Stimulated activated CD4-positive, alpha-beta T cell treated with anti-CD3 and anti-CD28 coated beads, Interleukin-12 subunit alpha, Interleukin-12 subunit beta, amount 100 ng/mL, for 48 hours (primary cell): ENCODE data around the gene NRGN.

Experiments
- DNase-seq, 3 donors: peaks; one replicate each; pipeline ENCODE4 v3.0.0-alpha.2; 2020; ENCODE audit warnings: low read depth in 2 of 3, low spot score in 1 of 3

The NRGN gene

DNA sequence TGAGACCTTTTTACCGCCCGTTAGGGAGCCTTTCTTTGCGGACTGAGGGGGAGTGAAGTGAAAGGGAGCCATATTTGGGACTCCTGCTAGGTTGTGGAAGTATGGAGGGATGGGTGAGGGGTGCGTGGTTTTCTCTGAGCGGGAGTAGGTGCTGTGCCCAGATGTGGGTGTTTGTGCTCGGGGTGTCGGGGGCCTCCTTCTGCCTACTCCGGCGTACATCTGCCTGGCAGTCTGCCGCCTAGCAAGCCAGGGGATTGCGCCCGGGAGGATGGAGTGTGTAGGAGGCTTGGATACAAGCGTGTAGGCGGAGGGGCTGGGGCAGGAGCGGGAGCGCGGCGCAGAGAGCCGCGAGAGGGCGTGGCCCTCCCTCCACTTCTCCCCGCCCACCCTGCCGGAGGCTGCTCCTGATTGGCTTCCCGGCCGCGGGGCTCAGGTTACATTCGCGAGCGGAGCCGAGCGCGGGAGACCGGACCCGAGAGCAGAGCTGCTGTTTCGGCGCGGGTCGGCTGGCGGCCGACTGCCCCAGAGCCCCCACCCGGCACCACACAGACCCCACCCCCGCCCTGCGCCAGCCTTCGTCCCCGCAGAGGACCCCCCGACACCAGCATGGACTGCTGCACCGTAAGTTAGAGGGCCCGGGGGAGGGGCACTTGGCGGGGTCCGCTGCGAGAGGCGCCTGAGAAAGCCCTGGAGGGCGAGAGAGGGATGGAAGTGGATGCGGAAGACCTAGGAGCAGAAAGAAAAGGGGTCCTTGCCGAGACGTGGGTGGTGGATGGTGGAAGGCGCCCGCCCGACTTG is at the start of gene NRGN:
Gene NRGN (plus strand): TSS at position 464 of the 798 bp plus-strand sequence. CDS start 143 bp downstream, at position 607.
- DNase-seq, result peak; percentile 70 to 84 (median 74)

DNA sequence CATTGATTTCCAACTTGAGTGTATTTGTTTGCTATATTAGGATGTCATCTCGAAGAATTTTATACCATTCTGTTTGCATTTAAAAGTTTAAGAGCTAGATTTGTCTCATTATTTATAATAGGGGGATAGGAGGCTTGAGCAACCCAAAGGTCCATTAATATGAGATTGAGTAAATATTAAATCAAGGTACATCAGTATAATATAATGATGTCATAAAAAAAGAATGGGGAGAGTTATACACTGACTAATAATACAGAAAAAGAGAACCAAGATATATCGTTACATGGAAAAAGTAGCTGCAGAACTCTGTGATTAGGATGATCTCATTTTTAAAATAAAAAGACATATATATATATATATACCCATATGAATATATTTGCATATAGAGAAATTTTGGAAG is 46.6 kb upstream of the NRGN start:
- no peak for DNase-seq

DNA sequence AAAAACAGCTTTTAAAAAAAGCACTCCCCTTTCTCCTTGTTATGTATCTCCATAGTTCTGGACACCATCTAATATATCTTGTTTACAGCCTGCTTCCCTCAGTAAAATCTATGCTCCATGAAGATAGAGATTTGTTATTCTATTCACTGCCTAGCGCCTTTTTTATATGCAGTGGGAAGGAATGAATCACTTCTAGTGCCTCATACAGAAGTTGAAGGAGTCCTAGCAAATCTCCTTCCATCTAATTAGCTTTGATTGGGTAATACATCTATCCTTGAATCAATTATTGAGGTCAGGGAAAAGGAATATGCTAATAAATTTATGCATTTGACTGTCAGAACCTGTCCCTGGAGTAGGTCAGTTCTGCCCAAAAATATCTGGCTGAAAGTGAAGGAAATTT is 40.2 kb upstream of the NRGN start:
- no peak for DNase-seq

DNA sequence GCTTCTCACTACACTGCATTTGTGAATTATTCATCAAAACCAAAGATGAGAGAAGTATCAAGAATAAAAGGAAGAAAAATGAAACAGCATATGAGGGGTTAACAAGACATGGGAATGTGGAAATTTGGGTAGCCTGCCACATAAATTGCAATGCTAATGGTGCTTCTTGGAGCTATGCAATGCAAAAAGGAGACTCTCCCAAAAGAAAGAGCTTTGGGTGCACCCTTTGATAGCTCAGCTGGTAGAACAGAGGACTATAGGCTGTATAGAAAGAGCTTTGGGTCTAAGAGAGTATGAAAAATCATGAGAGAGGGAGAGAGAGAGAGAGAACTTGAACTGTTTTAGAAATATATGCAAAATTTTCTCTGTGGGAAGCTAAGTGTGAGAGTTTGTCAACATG is 39.7 kb upstream of the NRGN start:
- DNase-seq, result no peak

DNA sequence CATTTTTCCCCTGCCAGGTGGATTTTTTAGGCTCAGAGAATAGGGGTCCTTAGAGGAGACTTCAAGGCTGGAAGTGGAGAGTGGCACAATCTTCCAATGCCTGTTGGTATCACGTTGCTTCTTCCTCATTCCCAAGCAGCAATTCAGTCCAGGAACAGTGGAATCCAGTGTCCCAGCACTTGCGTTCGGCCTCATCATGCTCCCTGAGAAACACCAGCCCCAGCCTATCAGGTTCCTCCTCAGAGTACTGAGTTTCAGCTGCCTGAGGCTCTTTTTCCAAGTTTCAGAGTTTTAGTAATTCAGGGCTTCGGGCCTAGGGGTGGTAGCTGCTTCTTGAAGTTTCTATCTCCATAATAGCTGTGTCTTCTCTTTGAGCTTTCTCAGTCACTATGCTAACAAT is 31.9 kb upstream of the NRGN start:
- DNase-seq, result no peak

DNA sequence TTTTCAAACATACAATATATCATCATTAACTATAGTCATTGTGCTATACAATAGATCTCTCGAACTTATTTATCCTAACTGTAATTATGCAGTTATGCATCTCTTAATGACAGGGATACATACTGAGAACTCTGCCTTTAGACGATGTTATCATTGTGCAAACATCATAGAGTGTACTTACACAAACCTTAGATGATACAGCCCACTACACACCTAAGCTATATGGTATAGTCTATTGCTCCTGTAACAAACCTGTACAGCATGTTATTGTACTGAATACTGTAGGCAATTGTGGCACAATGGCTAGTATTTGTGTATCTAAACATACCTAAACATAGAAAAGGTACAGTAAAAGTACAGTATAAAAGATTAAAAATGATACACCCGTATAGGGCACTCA is 27.4 kb upstream of the NRGN start:
- DNase-seq, result no peak

DNA sequence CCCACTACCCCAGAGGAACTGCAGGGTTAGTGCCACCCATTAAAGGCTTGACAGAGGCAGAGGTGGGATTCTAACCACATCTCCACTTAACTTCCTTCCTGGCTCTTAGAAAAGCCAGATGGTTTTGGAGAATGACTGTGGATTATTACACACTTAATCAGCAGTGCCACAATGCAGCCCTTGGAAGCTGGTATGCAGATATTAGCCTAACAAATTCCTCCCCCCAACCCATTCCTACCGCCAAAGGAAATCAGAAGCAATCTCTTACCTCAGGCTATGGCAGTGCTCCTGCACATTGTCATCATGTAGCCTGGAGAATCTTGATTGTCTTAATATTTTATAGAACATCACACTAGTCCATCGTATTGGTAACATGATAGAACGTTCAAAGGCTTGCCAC is 23.2 kb upstream of the NRGN start:
- DNase-seq, result no peak

DNA sequence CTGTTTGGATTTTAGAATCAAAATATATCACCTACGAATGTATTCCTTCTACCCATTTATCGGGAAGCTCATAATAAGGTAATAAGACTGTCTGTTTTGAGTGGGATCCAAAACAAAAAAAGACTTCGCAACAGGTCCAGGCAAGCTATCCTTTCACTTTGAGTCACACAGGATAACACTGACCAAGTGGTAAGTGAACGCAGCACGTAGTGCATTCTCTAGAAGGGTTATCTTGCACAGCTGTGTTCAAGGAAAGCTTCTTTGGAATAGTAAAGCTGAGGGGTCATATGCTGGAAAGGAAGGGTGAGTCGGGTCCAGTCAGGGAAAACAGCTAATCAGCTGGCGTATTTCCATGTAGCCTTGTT is 22.3 kb upstream of the NRGN start:
- no peak for DNase-seq

DNA sequence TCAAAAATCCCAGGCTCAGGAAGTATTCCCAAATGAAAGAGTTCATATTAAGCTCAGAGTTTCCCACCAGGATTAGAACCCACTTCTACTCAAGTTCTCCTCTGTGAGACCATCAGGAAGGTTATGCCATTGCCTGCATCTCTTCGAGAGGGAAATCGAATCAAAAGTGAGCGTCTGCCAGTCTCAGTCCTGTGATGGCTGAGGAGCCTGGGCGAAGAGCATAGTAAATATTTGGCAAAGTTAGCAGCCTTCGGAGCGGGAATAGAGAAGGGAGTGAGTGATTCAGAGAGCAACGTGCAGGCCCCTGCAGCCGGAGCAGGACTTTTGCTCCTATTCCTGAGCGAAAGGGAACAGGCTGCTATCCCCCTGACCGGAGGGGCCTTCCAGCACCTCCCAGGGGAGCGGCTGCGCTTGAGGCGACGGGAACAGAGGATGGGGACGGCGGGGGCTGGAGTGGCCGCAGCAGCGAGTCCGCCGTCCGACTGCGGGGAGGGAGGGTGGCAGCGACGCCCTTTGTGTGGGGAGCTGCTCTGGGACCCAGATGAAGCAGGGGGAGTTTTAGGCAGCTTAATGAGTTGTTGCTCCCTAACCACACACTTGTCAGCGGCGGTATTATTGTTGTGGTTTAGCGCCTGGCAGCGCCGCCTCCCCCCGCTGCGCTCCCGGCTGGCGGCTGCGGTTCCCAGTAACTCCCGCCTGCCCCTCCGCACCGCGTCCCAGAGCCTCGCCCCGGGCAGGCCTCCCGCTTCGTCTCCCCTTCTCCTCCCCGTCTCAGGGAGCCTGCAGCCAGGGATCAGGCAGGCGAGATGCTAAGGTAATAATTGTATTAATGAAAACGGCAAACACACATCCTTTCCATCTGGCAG is 21.7 kb upstream of the NRGN start:
- no peak for DNase-seq

DNA sequence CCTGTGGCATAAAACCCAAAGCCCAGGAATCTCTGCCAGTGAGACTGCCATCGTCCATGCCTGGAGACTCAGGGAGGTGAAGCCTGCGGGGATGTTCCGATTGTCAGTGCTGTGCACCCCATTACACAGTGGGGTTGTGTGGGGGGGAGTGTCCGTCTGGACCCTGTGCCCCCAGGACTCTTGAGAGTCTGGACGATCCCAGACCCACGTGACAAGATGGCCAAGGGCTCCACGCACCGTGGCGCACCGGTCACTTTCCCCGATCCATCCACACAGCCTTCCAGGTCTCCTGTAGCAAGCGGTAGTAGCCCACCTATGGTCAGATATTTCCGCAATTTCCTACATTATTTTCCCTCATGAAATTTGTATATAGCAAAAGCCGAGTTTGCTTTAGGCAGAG is 20.9 kb upstream of the NRGN start:
- no peak for DNase-seq

DNA sequence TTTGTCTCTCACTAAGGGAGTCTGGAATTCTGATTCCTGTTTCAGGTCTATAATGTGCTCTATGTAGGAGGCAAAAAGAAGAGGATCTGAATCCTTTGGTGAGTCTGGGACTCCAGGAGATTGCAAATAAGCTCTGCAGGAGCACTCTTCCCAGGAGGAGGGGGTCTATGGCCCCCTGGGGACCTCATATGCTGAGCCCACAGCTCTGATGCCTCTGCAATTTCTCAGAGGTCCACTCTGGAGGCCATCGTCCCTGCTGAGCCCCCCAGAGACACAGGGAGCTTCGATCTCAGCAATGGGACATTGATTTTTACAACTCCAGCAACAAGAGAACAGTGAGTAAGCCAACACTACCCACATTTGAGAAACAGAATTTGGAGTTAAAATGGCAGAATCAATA is 20.2 kb upstream of the NRGN start:
- no peak for DNase-seq

DNA sequence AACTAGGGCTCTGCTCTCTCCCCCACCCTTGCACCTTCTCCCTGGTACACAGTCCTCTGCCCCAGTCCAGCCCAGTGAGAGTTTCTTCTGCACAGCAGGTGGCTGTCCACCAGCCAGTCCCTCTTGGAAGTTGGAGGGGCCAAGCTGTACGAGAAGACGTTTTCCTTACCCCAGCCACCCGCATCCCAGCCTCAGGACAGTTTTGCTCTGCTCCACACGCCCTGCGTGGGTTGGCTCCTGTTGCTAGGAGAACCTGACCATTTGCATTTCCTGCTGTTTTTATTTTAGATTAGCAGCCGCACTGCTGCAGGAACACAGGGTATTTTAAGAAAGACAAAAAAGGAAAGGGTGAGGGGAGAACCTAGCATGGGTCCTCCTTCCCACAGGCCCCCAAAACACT is 17.6 kb upstream of the NRGN start:
- no peak for DNase-seq

DNA sequence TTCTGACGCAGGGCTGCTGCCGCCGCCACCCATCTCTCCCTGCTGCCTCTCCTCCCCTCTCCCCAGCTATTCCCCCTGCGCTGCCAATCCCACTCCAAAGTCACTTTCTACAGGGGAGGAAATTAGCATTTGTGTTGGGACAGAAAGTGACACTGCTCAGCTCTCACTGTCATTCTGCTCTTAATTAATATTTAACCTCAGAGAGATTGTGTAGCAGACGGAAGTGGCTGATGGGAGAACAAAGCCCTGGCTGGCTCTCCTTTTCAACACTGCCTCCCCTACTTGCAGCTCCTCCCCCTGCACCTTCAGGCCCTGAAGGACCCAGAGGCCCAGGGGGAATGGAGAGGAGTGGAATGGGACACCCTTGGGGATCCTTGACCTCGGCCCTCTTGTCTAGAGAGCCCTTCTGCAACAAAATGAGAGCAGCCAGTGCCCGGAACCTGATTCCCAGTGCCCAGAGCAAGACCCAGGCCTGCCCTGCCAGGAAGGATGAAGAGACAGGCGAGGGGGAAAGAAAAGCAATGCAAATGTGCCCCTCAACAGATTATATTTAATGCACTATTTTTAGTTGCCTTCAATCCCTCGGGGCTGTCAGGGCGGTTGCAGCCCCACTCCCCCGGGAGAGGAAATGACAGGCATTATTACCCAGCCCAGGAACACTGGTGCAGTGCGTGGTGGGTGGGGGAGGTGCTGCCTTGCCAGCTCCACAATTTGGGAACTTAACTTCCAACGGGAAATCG is 14.6 kb upstream of the NRGN start:
- DNase-seq, result no peak

DNA sequence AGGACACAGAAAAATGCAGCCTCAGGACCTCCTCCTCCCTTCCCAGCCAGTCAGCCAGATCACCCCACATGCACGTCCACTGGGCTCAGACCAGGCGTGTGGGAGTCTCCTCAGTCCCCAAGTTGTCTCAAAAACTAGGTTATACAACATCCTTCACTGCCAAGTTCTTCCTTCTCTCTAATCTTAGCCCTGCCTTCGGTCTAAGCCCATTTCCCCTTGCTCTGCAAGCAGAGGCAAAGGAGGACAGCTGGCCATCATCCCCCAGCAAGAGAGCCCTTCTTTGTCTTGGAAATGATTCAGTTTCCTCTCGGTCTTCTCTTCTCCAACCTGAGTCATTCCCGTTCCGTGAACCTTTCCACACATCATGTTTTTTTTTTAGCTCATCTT is 14.0 kb upstream of the NRGN start:
- no peak for DNase-seq

DNA sequence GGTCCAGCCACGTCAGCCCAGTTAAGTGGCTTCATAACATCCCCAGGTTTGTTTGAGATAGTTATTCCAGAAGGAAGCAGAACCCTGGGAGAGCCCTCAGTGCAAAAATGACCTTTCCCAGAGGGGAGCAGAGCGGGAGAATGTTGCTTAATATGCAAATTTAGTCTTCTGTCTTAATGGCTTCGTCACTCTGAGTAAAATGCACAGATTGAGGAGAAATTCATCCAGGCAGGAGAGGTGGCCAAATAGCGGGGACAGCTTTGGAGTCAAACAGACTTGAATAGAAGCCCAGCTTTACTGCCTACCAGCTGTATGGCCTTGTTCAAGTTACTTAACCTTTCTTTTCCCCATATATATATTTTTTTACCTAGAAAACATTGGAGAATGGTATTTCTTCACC is 12.3 kb upstream of the NRGN start:
- no peak for DNase-seq

DNA sequence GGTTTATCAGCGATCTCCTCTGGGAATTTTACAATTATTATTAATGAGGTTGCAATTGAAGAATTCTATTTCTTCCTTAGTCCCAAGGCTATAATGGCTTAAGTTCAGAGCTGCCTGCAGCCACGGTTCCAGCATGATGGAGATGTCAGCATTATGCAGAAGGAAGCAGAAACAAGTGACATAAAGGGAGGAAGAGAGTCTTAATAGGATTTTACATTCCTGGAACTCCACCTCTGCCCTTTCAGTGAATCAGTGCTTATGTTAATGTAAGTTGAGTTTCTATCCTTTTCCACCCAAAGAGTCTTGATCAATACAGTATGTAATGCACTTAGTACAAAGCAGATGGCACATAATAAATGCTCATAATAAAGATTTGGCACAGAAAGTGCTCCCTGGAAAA is 11.6 kb upstream of the NRGN start:
- no peak for DNase-seq

DNA sequence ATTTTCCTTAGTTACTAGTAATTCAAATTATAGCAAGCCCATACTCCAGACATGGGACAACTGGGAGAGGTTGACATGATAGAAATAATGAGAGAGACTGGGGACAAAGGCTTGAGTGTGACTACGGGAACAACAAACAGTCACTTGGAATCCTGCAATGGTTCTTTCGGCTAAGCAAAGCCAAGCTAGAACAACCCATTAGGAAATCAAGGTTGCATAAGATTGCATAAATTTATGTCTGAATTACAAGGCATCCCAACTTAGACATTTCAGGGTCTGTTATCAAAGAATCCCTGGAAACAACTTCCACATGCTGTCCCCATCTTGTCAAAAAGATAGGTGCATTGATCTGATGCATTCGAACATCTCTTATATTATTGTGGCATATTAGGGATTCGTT is 10.2 kb upstream of the NRGN start:
- no peak for DNase-seq

DNA sequence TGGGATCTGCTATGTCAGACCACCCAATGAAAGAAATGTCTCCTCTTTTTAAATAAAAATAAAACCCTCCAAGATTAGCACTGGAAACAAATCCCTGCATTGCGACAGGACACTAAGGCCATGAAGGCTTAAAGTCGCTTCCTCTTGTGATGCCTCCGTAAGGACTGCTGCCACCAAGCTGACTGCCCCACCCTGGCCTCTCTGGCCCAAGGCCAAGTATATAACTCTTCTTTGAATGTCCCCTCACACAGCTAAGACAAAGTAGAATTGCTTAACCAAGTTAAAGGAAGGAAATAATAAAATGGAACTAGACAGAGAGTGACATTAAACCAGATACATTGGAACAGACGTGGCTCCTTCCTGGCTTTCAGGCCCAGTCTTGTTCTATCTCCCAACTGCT is 7.5 kb upstream of the NRGN start:
- no peak for DNase-seq

DNA sequence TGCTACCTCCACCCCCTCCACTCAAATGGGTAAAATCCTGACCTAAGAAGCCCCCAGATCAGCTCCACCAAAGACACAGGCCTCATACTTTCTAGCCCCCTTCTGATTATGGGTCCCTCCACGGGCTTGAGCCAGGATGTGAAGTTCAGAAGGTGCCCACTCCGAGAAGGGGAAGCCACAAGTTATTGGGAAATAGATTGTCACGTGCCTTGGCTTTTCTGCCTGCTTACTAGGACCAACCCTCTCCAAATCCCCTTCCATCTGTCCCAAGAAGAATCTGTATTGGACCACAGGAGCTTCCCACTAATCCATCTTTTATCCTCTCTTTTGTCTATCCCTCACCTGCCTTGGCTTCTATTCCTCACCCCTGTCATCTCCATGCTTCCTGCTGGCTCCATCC is 3.0 kb upstream of the NRGN start:
- DNase-seq, result no peak

DNA sequence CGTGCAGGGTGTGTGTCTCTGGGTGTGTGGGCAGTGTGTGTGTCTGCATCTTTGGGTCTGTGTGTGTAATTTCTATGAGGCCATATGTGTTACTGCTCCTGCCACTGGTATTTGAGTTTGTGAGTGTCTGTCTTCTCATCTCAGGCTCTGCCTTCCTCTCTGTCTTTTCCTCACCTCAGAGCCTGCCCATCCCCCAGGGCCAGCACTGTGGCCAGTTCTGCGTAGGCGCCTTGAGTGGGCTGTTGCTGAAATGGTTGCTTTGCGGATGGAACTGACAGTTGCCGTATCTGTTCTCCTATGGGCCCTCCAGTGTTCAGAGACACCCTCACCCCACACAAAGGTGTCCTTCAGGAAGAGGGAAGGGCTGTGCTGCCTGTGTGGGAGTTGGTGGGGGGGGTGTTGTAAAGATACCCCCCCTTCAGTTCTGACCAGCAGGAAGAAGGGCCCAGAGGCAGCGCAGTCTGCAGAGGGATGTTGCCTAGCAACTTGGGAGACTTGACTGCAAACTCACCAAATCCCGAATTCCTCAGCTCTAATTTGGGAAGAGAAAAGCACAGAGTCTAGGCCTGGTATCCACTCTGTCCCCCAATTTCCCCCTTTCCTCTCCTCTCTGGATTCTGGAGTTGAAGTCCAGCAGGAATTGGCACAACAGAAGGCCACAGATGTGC is 2.0 kb upstream of the NRGN start:
- DNase-seq, result no peak

DNA sequence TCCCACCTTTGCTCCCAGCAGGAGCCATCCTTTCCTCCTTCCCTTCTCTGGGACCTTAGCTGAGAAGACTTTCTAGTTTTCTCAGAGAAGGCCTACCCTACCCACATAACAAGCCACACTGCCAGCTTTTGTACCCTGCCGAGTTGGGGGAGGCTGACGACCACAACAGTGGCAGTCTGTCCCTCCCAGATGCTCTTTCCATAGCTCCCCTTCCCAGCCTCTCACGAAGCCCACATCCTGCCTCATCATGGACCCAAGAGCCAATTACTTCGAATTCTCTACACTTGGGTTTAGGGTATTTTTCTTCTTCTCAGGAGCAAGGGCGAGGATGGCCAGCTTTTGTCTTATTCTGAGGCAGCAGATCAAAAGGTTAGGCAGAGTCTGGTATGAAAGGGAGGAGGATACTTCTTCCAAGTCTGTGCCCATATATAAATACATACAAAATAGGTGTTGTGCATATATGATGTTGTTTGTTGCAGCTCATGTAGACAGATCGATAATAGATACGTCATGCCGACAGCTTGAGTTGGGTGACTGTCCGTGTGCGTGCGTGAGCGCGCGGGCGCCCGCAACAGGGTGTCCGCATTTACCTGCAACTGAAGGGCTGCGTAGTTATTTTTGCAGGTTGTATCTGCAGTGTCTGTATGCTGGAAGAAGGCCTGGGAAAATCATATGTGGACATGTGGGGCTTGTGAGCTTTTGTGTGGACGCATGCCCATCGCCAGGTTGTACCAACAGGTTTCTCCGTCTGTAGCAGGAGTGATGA is 846 bp upstream of the NRGN start:
- no peak for DNase-seq
